HepG2 (cell line): ENCODE data around the gene B3GALT6.

ENCODE experiments used
- ATF7 ChIP-seq, 2 experiments: fragments of 450-650 bp in 1 of 2; sonication (generic) in 1 of 2; formaldehyde crosslinking in 1 of 2; IDR thresholded peaks; 2 replicates each; pipeline versions ENCODE4 v1.4.0 to v1.6.1; 2016 to 2020; ENCODE audit warnings: antibody characterized with exemption in 1 of 2, mild to moderate bottlenecking in 1 of 2, missing genetic modification reagents in 1 of 2
- BCLAF1 ChIP-seq: fragments of 450-650 bp; IDR thresholded peaks from 2 replicates; pipeline ENCODE4 v1.6.1; 2017; ENCODE audit warnings: mild to moderate bottlenecking
- RAD21 ChIP-seq: fragments of 450-650 bp; formaldehyde crosslinking; IDR thresholded peaks from 2 replicates; pipeline ENCODE4 v1.5.0; 2020; ENCODE audit warnings: mild to moderate bottlenecking

- TF ChIP-seq BCLAF1 (no peak), ATF7 (IDR thresholded peaks at IDR 0.05) (no peak), ATF7 (CRISPR knock-in tag; IDR thresholded peaks at IDR 0.05) (no peak), RAD21 (no peak)
These were observed 14.2 kb upstream of the B3GALT6 start for GRCh38 chr1:1217621-1218523.
